GM23248 (cell line): ENCODE data around the gene TBC1D12.

Source experiments
- EZH2 ChIP-seq: fragments of 200-600 bp; sonication (generic); IDR thresholded peaks from 2 replicates; pipeline ENCODE4 v1.6.1; 2018; ENCODE audit warnings: antibody characterized with exemption, mild to moderate bottlenecking; ENCODE audit not compliant: insufficient read depth, poor library complexity, severe bottlenecking
- EZH2phosphoT487 ChIP-seq: fragments of 200-600 bp; sonication (generic); IDR thresholded peaks from 2 replicates; pipeline ENCODE4 v1.6.1; 2018; ENCODE audit warnings: antibody characterized with exemption, moderate library complexity, mild to moderate bottlenecking, low read depth; ENCODE audit not compliant: insufficient read depth

DNA sequence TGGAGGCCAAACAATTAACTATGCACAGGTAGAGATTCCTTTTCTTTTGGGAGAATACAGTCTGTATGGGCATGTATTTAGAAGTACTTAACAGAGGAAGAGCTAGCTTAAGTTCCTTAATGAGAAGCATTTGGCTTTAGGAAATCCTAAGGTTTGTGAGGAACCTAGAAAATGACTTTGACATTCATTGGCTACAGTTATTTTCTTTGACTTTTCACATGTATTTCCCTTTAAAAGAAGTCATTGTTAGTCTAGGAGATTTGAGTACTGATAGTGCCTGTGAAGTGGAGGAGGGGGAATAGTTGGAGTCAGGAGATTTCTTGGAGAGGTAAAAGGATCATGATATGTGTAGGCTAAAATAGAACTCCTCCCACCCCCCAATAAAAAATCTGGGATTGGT, 146.9 kb downstream of the TBC1D12 start:
- TF ChIP-seq EZH2 (no peak), EZH2phosphoT487 (no peak)
